ENCODE data around the gene TSPAN9.
"Not testable (repeated sequence)": the region's sequence is repeated elsewhere in the genome, so short reads cannot be mapped to it uniquely, and the experiment has no call there.

The TSPAN9 gene

DNA sequence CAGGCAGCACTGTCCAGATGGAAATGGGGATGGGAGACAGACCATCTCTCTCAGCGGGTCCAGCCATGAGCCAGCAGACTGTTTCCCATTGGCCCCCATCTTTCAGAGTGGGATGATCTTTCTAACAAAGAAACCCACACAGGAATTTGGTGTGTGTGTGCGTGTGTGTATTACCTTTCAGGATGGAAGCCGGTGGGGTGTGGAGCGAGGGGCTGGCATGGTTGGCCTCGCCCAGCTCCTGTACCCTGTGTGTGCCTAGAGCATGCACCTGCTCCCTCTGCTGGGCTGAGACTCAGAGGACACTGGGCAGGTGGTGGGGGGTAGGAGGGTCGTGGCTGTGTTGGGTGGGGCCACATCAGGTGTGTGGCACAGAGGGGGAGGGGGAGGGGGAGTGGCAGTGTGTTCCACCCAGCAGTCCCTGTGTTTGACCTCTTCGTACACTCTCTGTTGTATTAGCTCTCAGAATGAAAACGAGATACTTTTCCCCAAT, 33.0 kb upstream of the TSPAN9 start:
- DNase-seq (ENCODE audit: low read depth in 2 of 2) = no peak

DNA sequence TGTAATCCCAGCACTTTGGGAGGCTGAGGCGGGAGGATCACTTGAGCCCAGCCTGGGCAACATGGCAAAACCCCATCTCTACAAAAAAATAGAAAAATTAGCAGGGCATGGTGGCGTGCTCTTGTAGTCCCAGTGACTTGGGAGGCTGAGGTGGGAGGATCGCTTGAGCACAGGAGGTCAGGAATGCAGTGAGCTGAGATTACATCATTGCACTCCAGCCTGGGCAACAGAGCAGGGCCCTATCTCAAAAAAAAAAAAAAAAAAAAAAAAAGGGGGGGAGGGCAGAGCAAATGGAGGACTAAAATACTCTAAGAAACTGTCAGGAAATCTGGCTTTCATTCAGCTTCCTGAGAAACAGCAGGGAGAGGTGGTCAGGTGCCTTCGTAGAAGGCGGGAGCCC, 31.7 kb upstream of the TSPAN9 start:
- DNase-seq (ENCODE audit: low read depth in 2 of 2) = no peak

DNA sequence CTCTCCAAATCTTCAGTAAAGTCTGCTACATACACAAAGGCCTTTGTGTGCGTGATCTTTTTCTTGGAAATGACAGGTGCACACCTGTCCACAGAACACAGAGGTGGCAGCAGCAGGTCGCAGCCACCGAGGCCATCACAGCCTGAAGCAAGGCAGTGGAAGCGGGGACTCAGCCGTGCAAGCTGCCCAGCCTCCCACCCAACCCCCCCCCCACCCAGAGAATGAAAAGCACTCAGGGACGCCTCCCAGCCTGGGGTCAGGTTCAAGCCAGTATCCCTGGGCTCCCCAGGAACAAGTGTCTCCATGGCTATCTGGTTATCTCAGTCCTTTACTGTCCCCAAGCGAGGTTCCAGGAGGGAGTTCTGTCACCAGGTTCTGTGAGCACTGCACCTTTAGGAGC, 31.2 kb upstream of the TSPAN9 start:
- no peak for DNase-seq (ENCODE audit: low read depth in 2 of 2)

DNA sequence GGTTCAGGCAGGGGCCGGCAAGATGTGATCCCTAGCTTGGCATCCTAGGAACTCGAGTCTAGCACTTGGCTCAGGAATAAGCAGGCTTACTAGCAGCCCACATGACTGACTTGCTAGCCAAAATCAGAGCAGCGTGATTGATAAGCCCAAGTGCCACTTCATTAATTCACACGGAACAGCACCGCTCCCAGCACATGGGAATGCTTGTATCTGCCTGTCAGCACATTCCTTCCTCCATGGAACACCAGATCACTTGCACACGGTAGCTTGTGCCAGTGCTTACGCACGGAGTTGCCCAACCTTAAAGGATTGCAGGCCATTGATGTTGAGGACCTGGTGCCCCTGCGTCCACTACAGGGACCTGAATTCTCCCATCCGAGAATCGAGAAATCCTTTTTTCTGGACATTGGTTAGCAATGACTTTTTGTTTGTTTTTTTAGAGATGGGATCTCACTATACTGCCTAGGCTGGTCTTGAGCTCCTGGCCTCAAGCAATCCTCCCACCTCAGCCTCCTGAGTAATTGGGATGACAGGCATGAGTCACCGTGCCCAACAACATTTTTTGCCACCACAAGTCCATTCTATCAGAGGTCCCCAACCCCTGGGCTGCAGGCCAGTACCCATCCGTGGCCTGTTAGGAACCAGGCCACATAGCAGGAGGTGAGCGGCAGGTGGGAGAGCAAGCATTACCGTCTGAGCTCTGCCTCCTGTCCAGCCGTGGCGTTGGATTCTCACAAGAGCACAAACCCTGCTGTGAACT, 30.6 kb upstream of the TSPAN9 start:
- no peak for DNase-seq (ENCODE audit: low read depth in 2 of 2)

DNA sequence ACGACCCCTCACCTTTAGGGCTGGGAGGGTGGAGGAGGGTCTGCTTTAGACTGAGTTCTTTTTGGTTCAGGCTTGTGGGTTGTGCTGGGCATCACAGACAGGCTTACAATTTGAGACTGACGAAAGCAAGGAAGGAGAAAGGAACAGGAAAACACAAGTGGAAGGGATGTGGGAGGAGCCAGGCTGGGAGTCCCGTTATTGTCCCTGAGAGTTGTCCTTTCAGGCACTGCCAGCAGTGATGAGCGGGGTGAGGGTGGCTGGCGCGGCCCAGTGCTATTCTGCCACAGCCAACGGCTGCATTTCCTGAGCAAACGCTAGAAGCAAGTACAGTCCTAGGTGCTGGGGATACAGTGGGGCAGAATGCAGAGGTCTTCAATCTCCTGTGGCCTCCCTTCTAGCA, 29.2 kb upstream of the TSPAN9 start:
- no peak for DNase-seq (ENCODE audit: low read depth in 2 of 2)

DNA sequence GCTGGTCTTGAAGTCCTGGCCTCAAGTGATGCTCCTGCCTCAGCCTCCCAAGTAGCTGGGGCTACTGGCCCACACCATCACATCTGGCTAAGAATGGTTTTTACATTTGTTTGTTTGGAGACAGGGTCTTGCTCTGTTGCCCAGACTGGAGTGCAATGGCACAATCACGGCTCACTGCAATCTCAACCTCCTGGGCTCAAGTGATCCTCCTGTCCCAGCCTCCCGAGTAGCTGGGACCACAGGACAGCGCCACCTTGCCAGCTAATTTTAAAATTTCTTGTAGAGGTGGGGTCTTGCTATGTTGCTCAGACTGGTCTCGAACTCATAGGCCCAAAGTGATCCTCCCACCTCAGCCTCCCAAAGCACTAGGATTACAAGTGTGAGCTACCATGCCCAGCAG, 28.6 kb upstream of the TSPAN9 start:
- no peak for DNase-seq (ENCODE audit: low read depth in 2 of 2)

DNA sequence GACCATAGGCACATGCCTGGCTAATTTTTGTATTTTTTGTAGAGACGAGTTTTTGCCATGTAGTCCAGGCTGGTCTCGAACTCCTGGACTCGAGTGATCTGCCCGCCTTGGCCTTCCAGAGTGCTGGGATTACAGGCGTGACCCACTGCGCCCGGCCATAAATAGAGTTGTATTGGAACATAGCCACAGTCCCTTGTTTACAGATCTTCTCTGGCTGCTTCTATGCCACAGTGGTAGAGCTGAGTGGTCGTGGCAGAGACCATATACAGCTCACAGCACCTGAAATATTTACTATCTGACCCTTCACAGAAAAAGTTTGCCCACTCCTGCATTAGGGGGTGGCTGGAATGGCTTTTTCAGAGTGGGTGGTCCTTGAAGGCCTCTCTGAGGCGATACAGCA, 28.0 kb upstream of the TSPAN9 start:
- DNase-seq (ENCODE audit: low read depth in 2 of 2) = no peak

DNA sequence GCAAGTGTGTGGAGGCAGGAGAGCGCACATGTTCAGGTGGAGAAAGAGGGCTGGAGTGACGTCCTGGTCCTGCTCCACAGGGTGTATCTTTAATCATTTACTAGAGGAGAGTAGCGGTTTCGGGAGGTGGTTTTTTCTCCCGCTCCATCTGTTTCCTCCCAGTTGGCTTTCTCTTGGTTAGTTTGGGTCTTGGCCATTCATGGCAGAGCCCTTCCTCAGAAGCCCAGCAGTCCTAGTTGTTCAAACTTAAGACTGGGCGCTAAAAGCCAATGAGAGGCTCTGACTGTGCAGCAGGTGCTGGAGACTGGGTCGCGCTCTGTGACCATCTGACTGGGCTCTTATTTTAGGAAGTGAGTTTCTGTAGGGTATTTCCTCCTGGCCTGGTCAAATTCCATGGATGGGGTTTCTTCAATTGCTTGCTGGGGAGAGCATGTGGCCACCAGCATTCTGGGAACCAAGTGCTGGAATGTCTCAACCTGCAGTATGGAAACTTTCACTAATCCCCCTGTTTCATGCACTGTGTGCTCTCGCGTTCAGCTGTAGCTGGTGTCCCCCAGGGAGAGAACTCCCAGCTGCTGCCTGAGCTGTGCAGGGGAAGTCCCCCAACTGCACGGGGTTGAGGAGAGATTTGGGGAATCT, 27.4 kb upstream of the TSPAN9 start:
- no peak for DNase-seq (ENCODE audit: low read depth in 2 of 2)

DNA sequence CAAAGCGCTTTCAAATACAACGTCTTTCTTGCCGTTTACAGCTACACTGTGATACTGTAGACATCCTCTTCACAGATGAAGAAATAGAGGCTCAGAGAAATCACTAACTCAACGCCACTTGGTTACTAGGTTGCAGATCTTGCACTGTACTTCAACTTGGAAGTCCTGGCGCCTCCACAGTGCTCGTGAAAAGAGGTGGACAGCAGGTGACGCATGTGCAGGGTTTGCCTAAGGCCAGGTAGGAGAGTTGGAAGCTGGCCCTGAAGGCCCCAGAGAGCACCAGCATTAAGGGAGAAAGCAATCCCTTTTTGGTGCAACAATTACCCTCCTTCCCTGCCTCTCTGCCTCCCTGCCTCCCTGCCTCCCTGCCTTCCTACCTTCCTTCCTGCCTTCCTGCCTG, 22.8 kb upstream of the TSPAN9 start:
- DNase-seq (ENCODE audit: low read depth in 2 of 2) = no peak

DNA sequence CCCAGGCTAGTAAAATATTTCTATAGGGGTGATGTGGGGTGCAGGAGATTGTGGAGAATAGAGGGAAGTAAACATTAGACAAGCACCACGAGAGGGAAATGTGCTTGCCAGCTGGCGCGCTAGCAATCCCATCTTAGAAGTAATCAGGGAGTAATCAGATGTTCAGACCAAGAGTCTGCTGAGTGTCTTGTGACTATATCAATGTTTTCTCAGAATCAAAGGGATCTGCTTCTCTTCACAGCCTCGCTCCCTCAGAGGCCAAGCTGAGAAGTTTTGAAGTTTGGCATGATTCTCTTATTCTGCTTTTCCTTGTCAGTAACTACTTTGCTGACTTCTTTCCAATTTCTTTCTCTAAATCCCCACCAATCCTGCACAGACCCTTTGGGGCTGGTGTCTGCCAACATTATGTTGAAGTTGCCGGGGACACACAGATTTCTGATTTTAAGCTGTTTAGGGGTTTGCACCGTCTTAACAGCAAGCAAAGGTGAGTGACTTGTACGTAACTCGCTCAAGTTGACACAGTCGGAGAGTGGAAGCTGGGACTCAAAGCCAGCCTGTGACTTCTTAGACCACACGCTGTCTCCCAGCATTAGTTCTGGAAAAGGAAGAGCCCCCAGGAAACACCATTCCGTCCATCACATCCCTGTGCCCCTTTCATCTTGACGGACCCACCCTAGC, 22.0 kb upstream of the TSPAN9 start:
- no peak for DNase-seq (ENCODE audit: low read depth in 2 of 2)

DNA sequence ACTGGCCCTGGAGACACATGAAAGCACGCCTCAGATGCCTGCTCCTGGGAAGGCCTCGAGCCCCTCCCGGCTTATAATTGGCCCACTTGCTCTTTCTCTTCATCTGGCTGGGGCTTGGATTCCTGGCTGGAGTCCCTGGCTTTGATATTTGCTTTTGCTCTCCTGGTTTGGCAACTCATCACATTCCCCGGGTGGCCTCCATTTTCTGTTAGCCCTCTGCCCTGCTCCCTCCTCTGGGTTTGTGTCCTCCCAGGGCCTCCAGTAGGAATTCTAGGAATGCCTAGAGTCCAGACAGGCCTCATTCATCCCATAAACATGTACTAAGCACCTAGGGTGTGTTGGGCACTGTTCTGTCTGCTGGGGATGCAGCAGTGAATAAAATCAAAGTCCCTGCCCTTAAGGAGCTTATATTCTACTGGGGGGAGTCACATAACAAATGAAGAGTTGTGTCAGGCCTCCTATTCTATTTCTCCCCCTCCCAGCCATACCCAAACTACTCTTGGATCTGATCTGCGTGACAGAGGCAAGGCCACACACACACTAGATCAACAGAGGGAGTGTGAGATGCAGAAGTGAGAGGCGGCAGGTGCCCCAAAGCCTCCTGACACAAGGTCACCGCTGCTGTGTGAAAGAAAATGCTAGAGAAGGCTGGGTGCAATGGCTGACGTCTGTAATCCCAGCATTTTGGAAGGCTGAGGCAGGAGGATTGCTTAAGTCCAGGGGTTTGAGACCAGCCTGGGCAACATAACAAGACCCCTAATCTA, 21.3 kb upstream of the TSPAN9 start:
- DNase-seq (ENCODE audit: low read depth in 2 of 2) = no peak

DNA sequence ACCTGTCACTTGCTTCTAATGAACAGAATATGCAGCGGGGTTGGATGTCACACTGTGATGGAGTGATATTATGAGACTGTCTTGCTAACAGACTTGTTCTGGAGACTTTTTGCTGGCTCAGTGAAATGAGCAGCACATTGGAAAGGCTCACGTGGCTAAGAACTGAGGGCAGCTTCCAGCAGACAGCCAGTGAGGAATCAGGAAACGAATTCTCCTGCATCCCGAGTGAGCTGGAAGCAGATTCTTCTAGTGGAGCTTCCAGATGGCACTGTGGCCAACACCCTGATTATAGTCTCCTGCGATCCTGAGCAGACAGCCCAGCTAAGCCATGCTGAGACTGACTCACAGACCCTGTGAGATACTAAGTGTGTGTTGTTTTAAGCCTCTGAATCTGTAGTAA, 16.1 kb upstream of the TSPAN9 start:
- DNase-seq (ENCODE audit: low read depth in 2 of 2) = no peak

DNA sequence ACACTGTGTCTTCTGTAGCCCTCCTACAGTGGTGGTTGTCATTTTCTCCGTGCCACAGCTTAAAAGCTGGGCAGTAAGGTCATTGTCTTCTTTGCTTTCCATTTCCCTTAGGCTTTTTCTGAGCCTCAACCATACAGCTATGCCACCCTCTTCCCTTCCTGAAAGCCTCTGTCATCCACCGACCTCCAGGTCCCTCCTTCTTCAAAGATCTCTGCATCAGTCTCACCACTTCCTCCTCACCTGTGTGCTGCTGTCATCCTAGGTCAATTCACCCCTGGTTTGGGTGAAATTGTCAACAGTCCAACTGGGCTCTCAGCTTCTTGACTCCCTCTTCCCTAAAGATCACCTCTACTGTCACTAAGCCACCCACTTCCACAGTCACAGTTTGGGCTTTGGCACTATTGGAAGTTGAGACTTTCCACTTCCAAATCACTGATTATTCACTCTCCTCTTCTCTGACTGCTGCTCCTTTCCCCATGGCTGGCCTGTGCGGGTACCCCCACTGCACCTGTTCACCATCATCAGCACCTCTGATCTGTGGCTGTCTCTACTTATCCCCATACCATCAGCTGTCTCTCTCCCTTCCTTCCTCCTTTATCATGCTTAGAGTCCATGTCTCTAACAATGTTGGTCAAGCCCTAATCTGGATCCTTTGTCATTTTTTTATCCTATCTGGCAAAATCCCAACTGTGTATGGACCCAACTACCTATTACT, 15.5 kb upstream of the TSPAN9 start:
- DNase-seq (ENCODE audit: low read depth in 2 of 2) = no peak

DNA sequence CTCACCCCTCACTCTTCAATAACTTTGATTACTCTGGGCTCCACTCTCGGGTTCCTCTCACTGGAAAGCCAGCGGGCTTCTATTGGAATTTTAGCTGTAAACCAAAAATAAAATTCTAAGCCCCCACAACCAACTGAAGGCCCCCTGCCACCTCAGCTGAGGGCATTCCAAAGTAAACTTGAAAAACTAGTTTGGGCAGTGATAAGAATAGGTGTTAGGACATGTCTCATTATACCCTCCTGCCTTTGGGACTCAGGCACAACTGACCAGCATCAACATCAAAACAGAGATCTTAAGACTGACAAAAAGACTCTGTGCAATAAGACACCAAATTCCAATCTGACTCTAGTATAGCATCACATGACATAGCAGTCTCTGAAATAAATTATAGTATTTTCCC, 11.9 kb upstream of the TSPAN9 start:
- DNase-seq (ENCODE audit: low read depth in 2 of 2) = no peak

DNA sequence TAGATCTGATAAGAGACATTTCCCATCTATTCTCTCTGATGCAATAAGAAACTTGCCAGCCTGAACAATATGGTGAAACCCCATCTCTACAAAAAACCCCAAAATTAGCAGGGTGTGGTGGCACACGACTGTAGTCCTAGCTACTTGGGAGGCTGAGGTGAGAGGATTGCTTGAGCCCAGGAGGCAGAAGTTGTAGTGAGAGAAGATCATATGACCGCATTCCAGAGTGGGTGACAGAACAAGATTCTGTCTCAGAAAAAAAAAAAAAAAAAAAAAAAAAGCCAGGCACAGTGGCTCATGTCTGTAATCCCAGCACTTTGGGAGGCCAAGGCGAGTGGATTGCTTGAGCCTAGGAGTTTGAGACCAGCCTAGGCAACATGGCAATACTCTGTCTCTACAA, 11.3 kb upstream of the TSPAN9 start:
- not testable (repeated sequence) for DNase-seq (ENCODE audit: low read depth in 2 of 2)

DNA sequence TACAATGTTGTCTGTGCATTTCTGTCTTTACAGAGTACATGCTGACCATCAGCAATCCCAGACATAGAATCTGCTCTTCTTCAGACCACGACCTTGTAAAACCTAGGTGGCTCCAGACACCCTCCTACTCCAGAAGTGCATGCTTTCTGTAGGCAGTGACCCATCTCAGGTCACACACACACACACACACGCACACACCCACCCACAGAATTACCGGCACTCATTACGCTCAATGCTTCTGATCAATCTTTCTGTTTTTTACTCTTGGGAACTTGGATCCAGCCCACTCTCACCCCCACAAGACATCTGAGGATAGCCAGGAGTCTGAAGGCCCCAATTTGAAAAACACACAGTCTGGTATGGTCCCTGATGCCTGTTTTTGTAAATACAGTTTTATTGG, 7.5 kb upstream of the TSPAN9 start:
- DNase-seq (ENCODE audit: low read depth in 2 of 2) = no peak

DNA sequence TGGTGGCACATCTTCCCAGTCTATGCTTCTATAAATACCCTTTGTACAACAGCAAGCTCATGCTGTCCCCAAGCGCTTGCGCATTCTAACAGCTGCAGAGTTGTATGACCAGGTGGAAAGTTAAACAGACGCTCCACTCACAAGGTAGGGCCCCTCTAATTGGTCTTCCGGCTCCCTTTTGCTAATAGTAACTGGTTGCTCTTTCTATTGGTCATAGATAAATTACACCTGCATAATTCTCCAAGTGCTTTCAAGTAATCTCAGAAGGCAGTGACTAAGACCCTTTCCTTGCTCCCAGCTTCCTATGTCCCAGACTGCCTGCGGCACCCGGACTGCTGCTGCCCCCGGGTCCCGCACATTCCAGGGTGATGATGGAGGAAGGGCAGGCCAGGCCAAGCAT, 6.1 kb upstream of the TSPAN9 start:
- DNase-seq (ENCODE audit: low read depth in 2 of 2) = no peak

DNA sequence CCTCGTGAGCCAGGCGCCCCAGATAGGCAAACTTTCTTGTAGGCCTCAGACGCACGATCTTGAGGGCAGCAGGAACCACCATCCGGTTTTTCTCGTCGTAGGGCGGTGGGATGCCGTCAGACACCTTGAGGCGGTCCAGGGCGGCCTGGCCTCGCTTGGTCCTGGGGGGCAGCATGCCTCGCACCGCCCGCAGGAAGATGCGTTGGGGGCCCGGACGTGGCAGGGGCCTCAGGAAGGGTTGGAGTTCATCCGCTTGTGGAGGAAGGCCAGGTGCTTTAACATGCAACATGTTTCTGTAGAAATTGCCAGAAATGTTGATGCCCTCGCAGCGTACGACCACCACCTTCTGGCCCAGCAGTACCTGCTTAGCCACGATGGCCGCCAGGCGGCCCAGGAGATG, 5.5 kb upstream of the TSPAN9 start:
- DNase-seq (ENCODE audit: low read depth in 2 of 2) = no peak

DNA sequence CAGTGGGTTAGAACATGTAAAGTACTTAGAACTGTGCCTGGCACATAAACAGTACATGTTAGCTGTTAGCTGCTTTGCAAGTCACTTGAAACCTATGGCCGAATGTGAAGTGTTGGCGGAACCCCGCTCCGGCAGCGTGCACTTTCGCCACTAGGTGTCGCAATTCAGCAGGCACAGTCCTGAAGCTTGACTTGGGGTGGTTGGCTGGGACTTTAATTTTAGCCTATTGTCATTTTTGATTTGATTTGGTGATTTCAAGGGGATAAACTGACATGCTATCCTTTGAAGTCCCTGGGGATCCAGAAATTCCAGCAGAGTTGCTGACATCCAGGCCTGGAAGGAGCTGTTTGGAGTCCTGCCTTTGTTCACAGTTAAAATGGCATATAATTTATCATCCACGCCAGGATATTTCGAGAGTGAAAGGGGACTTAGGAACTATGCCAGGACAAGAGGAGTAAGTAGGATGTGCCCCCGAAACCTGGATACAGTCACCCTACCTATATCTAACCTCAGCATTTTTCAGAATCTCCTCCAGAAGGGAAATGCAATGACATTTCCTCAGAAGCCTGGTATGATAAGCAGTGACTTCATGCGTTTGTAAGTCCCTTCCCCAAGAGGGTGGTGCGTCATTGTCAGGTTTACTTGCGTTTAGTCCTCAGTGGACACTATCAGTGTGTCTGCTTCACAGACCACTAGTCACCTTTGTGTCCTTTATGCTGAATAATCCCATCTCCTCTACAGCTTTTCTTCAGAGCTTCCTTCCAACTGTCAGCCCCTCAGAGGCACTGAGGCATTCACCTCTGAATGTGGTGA, 3.5 kb upstream of the TSPAN9 start:
- DNase-seq (ENCODE audit: low read depth in 2 of 2) = peak; percentile 78 to 82

DNA sequence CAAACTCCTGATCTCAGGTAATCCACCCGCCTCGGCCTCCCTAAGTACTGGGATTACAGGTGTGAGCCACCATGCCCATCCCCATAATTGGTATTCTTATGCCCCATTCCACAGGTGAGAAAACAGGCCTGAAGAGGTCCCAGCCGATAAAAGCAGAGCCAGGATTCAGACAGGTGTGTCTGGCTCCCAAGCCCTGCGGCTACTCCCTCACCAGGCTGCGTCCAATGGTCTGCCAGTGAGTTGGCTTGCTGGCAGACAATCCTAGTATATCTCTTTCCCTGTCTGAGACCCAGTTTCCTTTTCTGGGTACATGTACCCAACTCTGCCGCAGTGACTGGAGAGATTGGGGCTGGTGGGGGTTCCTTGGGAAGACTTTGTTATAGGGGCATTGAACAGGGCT, 1.9 kb upstream of the TSPAN9 start:
- no peak for DNase-seq (ENCODE audit: low read depth in 2 of 2)

DNA sequence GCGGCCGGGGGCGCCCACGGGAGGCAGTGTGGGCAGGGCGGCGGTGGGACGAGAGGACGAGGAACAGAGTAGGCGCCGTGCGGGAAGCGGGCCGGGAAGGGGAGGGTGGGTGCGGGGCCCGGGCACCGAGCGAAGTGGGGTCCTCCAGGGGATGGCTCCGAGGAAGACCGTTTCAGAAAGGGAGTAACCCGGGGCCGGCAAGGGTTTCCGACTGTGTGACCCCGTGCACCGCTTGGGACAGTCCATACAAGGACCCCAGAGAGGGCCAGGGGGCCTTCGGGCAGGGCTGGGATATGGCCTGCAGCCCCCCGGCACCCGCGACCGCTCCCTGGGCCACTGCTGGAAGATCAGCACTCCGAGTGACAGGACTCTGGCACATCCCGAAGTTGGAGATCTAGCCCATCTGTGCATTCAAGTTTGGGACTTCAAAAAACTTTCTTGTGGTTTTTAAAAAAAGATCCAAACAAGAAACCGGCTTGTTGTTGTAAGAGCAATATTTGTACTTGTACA, 448 bp downstream of the TSPAN9 start:
- peak in 1 of 2 donors; percentile 1 for DNase-seq (ENCODE audit: low read depth in 2 of 2)

Data from stimulated activated CD4-positive, alpha-beta T cell treated with anti-CD3 and anti-CD28 coated beads, Interleukin-4, amount 100 ng/mL, for 48 hours (primary cell).